Adrenal gland (tissue), 5 donors: ENCODE results near the gene PREPL.
A peak's percentile ranks its signal among the peaks of the same experiment; 100 is the strongest.

Experiments used
- CTCF ChIP-seq, 6 experiments: fragments of 450-650 bp in 4 of 6; fragments of 200-600 bp in 2 of 6; sonication (generic) in 1 of 6; IDR thresholded peaks; 1 replicate in 5 of 6; 2 replicates in 1 of 6; pipeline versions ENCODE4 v1.5.1 to v1.8.0; 2016 to 2021; ENCODE audit warnings: antibody characterized with exemption in 6 of 6, mild to moderate bottlenecking in 2 of 6, moderate library complexity in 1 of 6
- POLR2A ChIP-seq, 2 donors: fragments of 450-650 bp; IDR thresholded peaks; one replicate each; pipeline ENCODE4 v1.6.1; 2017; ENCODE audit warnings: antibody characterized with exemption in 2 of 2, mild to moderate bottlenecking in 2 of 2, moderate library complexity in 1 of 2
- donor health status: DM: no; HTN: no; CAD: no.

- TF ChIP-seq CTCF (IDR thresholded peaks at IDR 0.05) = peak; percentile 31 to 69 (median 43)
- no peak for TF ChIP-seq POLR2A (IDR thresholded peaks at IDR 0.05)
Measured at GRCh38 chr2:44392338-44392943, 31.1 kb upstream of the PREPL start.
